HepG2 (cell line): ENCODE measurements around the gene CTSA. TPM values are rescaled to one million over a fixed set of nuclear protein-coding genes. Genes with fewer than 3 reads are reported as not detected.

Experiments
- ERF ChIP-seq: IDR thresholded peaks from 2 replicates; pipeline ENCODE4 v1.6.1; 2018; ENCODE audit warnings: missing biosample characterization, missing genetic modification reagents
- FOXK2 ChIP-seq: fragments of 450-650 bp; IDR thresholded peaks from 2 replicates; pipeline ENCODE4 v1.6.1; 2016
- HMG20B ChIP-seq: conservative IDR thresholded peaks from 2 replicates; pipeline ENCODE4 v1.6.1; 2016; ENCODE audit warnings: missing genetic modification reagents, missing compliant biosample characterization
- IRF2 ChIP-seq: IDR thresholded peaks from 2 replicates; pipeline ENCODE4 v1.6.1; 2018; ENCODE audit warnings: missing genetic modification reagents, missing compliant biosample characterization
- MEIS1 ChIP-seq: sonication (generic); formaldehyde crosslinking; IDR thresholded peaks from 2 replicates; pipeline ENCODE4 v1.9.0; 2021; ENCODE audit warnings: mild to moderate bottlenecking, missing genetic modification reagents, moderate library complexity, borderline replicate concordance
- NPAS2 ChIP-seq: sonication (generic); formaldehyde crosslinking; IDR thresholded peaks from 2 replicates; pipeline ENCODE4 v1.8.0; 2022; ENCODE audit warnings: mild to moderate bottlenecking, missing genetic modification reagents, borderline replicate concordance
- NR3C1 ChIP-seq: sonication (generic); formaldehyde crosslinking; IDR thresholded peaks from 2 replicates; pipeline ENCODE4 v1.4.0; 2020; ENCODE audit warnings: missing genetic modification reagents
- ONECUT2 ChIP-seq: sonication (generic); formaldehyde crosslinking; IDR thresholded peaks from 2 replicates; pipeline ENCODE4 v1.4.0; 2020; ENCODE audit warnings: missing genetic modification reagents
- PAWR ChIP-seq: sonication (generic); formaldehyde crosslinking; IDR thresholded peaks from 2 replicates; pipeline ENCODE4 v1.4.0; 2020; ENCODE audit warnings: missing genetic modification reagents, mild to moderate bottlenecking, borderline replicate concordance
- RAD51 ChIP-seq: fragments of 450-650 bp; IDR thresholded peaks from 2 replicates; pipeline ENCODE4 v1.6.1; 2016; ENCODE audit warnings: borderline replicate concordance
- REXO4 ChIP-seq: sonication (generic); formaldehyde crosslinking; IDR thresholded peaks from 2 replicates; pipeline ENCODE4 v1.8.0; 2022; ENCODE audit warnings: missing genetic modification reagents, mild to moderate bottlenecking, borderline replicate concordance
- ZBTB38 ChIP-seq: sonication (generic); formaldehyde crosslinking; IDR thresholded peaks from 2 replicates; pipeline ENCODE4 v1.5.1; 2020; ENCODE audit warnings: mild to moderate bottlenecking, missing genetic modification reagents
- ZBTB42 ChIP-seq: sonication (generic); formaldehyde crosslinking; IDR thresholded peaks from 2 replicates; pipeline ENCODE4 v1.5.0; 2020; ENCODE audit warnings: mild to moderate bottlenecking, missing genetic modification reagents
- ZFP62 ChIP-seq: sonication (generic); formaldehyde crosslinking; IDR thresholded peaks from 2 replicates; pipeline ENCODE4 v1.4.0; 2020; ENCODE audit warnings: missing genetic modification reagents
- ZNF225 ChIP-seq: sonication (generic); formaldehyde crosslinking; IDR thresholded peaks from 2 replicates; pipeline ENCODE4 v1.4.0; 2020; ENCODE audit warnings: mild to moderate bottlenecking, missing genetic modification reagents
- ZNF329 ChIP-seq: sonication (generic); formaldehyde crosslinking; IDR thresholded peaks from 2 replicates; pipeline ENCODE4 v1.9.0; 2021; ENCODE audit warnings: low read depth, mild to moderate bottlenecking, missing genetic modification reagents
- ZNF441 ChIP-seq: sonication (generic); formaldehyde crosslinking; IDR thresholded peaks from 2 replicates; pipeline ENCODE4 v1.7.0; 2021; ENCODE audit warnings: missing genetic modification reagents, borderline replicate concordance
- ZNF674 ChIP-seq: sonication (generic); formaldehyde crosslinking; IDR thresholded peaks from 2 replicates; pipeline ENCODE4 v1.5.0; 2020; ENCODE audit warnings: low read depth, mild to moderate bottlenecking, missing genetic modification reagents
- ZNF747 ChIP-seq: sonication (generic); formaldehyde crosslinking; IDR thresholded peaks from 2 replicates; pipeline ENCODE4 v1.8.1; 2023; ENCODE audit warnings: missing genetic modification reagents, mild to moderate bottlenecking, borderline replicate concordance
- ZNF781 ChIP-seq: sonication (generic); formaldehyde crosslinking; IDR thresholded peaks from 2 replicates; pipeline ENCODE4 v1.5.1; 2020; ENCODE audit warnings: borderline replicate concordance, mild to moderate bottlenecking, missing genetic modification reagents; ENCODE audit errors: not compliant biosample characterization
- ZSCAN20 ChIP-seq: sonication (generic); formaldehyde crosslinking; IDR thresholded peaks from 2 replicates; pipeline ENCODE4 v1.4.0; 2020; ENCODE audit warnings: missing genetic modification reagents, mild to moderate bottlenecking, borderline replicate concordance
- polyA plus RNA-seq, 8 experiments: library from polyadenylated mRNA; depleted of rRNA in 3 of 8; stranded (reverse) in 7 of 8; unstranded in 1 of 8; fragments of >200 nt; fragmentation: Illumina TruSeq in 4 of 8; extraction: Trizol in 4 of 8; gene quantifications; 2 replicates each; pipeline versions ENCODE4 v1.2.1 to v1.2.3, GENCODE V29; 2011 to 2016; ENCODE audit warnings: low read depth in 4 of 8, missing spikeins in 1 of 8, mixed read lengths in 1 of 8; ENCODE audit not compliant: insufficient read depth in 1 of 8
- total RNA-seq, 5 experiments: library from RNA; depleted of rRNA; stranded (reverse); fragments of >200 nt; fragmentation: Illumina TruSeq; extraction: Trizol; gene quantifications; 2 replicates each; pipeline ENCODE4 v1.2.3, GENCODE V29; 2016; ENCODE audit warnings: low read depth in 1 of 5
- TF ChIP-seq, protein P1 (sequence below): sonication (generic); formaldehyde crosslinking; IDR thresholded peaks from 2 replicates; pipeline ENCODE4 v1.4.0; 2020; ENCODE audit warnings: missing genetic modification reagents
- TF ChIP-seq, protein P2 (sequence below): sonication (generic); formaldehyde crosslinking; IDR thresholded peaks from 2 replicates; pipeline ENCODE4 v1.5.0; 2020; ENCODE audit warnings: missing genetic modification reagents, mild to moderate bottlenecking, borderline replicate concordance
- TF ChIP-seq, protein P3 (sequence below): sonication (generic); formaldehyde crosslinking; IDR thresholded peaks from 2 replicates; pipeline ENCODE4 v1.4.0; 2020; ENCODE audit warnings: low read depth, mild to moderate bottlenecking, missing genetic modification reagents
- TF ChIP-seq, protein P4 (sequence below): IDR thresholded peaks from 2 replicates; pipeline ENCODE4 v1.6.1; 2016; ENCODE audit warnings: missing compliant biosample characterization, missing genetic modification reagents, borderline replicate concordance

Gene CTSA
- total and polyA plus RNA-seq, 2 of the 13 experiments (the other 11 are each of a cell fraction or from before 2014, with no cell fraction given): 202 to 231 TPM

DNA sequence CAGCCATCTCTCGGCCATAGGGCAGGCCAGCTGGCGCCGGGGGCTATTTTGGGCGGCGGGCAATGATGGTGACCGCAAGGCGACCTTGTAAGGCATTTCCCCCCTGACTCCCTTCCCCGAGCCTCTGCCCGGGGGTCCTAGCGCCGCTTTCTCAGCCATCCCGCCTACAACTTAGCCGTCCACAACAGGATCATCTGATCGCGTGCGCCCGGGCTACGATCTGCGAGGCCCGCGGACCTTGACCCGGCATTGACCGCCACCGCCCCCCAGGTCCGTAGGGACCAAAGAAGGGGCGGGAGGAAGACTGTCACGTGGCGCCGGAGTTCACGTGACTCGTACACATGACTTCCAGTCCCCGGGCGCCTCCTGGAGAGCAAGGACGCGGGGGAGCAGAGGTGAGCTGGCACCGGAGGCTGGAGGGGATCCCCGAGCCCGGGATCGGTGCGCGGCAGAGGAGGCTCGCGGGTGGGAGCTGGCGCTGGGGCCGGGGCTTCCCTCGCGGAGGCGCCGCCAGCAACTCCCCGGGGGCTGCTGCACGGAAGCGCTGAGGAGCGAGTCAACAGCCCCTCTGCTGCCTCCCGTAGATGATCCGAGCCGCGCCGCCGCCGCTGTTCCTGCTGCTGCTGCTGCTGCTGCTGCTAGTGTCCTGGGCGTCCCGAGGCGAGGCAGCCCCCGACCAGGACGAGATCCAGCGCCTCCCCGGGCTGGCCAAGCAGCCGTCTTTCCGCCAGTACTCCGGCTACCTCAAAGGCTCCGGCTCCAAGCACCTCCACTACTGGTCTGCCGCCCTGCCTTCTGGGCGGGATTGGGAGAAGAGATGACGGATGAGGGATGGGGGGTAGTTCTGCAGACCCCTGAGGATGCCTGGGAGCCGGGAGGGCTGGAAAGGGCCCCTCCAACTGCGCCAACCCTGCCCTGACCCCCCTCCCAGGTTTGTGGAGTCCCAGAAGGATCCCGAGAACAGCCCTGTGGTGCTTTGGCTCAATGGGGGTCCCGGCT is at the start of gene CTSA, which contains the start of gene NEURL2 (continued):
- peak; percentile 92; the same call in 1 of the 2 replicates for TF ChIP-seq PAWR (CRISPR knock-in tag)
- no peak; the same call in 1 of the 2 replicates for TF ChIP-seq ZSCAN20 (CRISPR knock-in tag)
- peak; percentile 86 for TF ChIP-seq ZBTB42
- TF ChIP-seq ZFP62: no peak; the same call in 1 of the 2 replicates
- TF ChIP-seq, protein P1, sequence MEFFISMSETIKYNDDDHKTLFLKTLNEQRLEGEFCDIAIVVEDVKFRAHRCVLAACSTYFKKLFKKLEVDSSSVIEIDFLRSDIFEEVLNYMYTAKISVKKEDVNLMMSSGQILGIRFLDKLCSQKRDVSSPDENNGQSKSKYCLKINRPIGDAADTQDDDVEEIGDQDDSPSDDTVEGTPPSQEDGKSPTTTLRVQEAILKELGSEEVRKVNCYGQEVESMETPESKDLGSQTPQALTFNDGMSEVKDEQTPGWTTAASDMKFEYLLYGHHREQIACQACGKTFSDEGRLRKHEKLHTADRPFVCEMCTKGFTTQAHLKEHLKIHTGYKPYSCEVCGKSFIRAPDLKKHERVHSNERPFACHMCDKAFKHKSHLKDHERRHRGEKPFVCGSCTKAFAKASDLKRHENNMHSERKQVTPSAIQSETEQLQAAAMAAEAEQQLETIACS: peak; percentile 77
- TF ChIP-seq, protein P2, sequence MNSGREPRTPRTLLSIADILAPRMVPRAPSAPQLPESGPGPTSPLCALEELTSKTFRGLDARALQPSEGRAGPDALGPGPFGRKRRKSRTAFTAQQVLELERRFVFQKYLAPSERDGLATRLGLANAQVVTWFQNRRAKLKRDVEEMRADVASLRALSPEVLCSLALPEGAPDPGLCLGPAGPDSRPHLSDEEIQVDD (CRISPR knock-in tag): peak; percentile 95
- TF ChIP-seq ZNF441 (CRISPR knock-in tag): peak; percentile 95
- TF ChIP-seq ZNF674 (CRISPR knock-in tag): peak; percentile 54; the same call in 1 of the 2 replicates
- peak; percentile 90 for TF ChIP-seq ZNF329 (CRISPR knock-in tag)
- peak; percentile 93 for TF ChIP-seq ONECUT2 (CRISPR knock-in tag)
- TF ChIP-seq, protein P3, sequence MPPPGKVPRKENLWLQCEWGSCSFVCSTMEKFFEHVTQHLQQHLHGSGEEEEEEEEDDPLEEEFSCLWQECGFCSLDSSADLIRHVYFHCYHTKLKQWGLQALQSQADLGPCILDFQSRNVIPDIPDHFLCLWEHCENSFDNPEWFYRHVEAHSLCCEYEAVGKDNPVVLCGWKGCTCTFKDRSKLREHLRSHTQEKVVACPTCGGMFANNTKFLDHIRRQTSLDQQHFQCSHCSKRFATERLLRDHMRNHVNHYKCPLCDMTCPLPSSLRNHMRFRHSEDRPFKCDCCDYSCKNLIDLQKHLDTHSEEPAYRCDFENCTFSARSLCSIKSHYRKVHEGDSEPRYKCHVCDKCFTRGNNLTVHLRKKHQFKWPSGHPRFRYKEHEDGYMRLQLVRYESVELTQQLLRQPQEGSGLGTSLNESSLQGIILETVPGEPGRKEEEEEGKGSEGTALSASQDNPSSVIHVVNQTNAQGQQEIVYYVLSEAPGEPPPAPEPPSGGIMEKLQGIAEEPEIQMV (CRISPR knock-in tag): peak; percentile 99
- peak; percentile 96; the same call in 1 of the 2 replicates for TF ChIP-seq NPAS2 (CRISPR knock-in tag)
- TF ChIP-seq MEIS1 (CRISPR knock-in tag): peak; percentile 99
- TF ChIP-seq NR3C1 (CRISPR knock-in tag): no peak
- peak; percentile 99 for TF ChIP-seq ZBTB38 (CRISPR knock-in tag)
- peak; percentile 99 for TF ChIP-seq IRF2
- TF ChIP-seq HMG20B: peak; percentile 94
- peak; percentile 100 for TF ChIP-seq RAD51
- TF ChIP-seq, protein P4, sequence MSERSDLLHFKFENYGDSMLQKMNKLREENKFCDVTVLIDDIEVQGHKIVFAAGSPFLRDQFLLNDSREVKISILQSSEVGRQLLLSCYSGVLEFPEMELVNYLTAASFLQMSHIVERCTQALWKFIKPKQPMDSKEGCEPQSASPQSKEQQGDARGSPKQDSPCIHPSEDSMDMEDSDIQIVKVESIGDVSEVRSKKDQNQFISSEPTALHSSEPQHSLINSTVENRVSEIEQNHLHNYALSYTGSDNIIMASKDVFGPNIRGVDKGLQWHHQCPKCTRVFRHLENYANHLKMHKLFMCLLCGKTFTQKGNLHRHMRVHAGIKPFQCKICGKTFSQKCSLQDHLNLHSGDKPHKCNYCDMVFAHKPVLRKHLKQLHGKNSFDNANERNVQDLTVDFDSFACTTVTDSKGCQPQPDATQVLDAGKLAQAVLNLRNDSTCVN (CRISPR knock-in tag): peak; percentile 96
- TF ChIP-seq ZNF747: peak; percentile 100
- TF ChIP-seq REXO4 (CRISPR knock-in tag): peak; percentile 52; the same call in 1 of the 2 replicates
- TF ChIP-seq ZNF781: peak; percentile 99
- peak; percentile 99 for TF ChIP-seq ERF (CRISPR knock-in tag)
- peak; percentile 84 for TF ChIP-seq FOXK2
- 0 out of 2 replicates have a peak, but pooled peaks have one; percentile 62 for TF ChIP-seq ZNF225 (CRISPR knock-in tag)
